GM19193 (cell line): ENCODE measurements around the gene SNX15.
A peak's percentile ranks its signal among the peaks of the same experiment; 100 is the strongest.

ENCODE experiments used
- POLR2A ChIP-seq: IDR thresholded peaks from 4 replicates; pipeline ENCODE4 v1.6.1; 2011; ENCODE audit not compliant: insufficient read depth, insufficient read length; ENCODE audit errors: extremely low read depth

SNX15 gene, protein sequence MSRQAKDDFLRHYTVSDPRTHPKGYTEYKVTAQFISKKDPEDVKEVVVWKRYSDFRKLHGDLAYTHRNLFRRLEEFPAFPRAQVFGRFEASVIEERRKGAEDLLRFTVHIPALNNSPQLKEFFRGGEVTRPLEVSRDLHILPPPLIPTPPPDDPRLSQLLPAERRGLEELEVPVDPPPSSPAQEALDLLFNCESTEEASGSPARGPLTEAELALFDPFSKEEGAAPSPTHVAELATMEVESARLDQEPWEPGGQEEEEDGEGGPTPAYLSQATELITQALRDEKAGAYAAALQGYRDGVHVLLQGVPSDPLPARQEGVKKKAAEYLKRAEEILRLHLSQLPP

GRCh38 chr11:65027213-65028067 is at the start of gene SNX15:
Gene SNX15, plus strand, starts transcription at chr11:65027439. Its CDS starts 99 bp downstream, at chr11:65027538.
- peak; percentile 73 for TF ChIP-seq POLR2A

GRCh38 chr11:64987998-64988854 is 39.0 kb upstream of the SNX15 start:
- TF ChIP-seq POLR2A: no peak

DNA sequence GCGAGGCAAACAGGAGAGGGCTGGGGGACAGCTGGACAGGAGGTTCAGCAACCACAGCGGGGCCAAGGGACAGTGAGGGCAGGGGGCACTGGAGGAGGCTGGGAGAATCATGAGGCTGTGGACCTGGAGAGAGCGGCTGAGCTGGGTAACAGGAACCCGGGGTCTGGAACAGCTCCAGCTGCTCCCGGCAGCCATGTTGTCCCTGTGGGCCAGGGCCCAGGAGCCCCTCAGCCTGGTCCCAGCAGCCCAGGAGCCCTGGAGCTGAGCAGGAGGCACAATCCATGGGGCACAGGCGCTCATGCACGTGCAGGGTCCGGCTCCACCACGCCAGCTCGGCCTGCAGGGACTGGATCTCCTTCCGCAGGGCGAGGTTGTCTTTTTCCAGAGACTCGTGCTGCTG is 37.8 kb upstream of the SNX15 start:
- no peak for TF ChIP-seq POLR2A

- no peak for TF ChIP-seq POLR2A
Measured at GRCh38 chr11:64990222-64990923, 36.9 kb upstream of the SNX15 start.

GRCh38 chr11:64994318-64994717 is 32.9 kb upstream of the SNX15 start:
- no peak for TF ChIP-seq POLR2A

DNA sequence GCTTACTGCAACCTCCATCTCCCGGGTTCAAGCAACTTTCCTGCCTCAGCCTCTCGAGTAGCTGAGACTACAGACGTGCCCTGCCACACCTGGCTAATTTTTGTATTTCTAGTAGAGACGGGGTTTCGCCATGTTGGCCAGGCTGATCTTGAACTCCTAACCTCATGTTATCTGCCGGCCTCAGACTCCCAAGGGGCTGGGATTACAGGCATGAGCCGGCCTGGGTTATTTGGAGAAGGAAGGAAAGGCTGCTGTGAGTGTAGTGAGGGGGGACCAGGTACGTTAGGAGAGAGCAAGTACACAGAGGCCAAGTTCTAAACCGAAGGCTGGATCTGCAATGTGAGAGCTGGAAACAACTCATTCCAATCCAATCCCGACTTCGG is 30.9 kb upstream of the SNX15 start:
- no peak for TF ChIP-seq POLR2A

DNA sequence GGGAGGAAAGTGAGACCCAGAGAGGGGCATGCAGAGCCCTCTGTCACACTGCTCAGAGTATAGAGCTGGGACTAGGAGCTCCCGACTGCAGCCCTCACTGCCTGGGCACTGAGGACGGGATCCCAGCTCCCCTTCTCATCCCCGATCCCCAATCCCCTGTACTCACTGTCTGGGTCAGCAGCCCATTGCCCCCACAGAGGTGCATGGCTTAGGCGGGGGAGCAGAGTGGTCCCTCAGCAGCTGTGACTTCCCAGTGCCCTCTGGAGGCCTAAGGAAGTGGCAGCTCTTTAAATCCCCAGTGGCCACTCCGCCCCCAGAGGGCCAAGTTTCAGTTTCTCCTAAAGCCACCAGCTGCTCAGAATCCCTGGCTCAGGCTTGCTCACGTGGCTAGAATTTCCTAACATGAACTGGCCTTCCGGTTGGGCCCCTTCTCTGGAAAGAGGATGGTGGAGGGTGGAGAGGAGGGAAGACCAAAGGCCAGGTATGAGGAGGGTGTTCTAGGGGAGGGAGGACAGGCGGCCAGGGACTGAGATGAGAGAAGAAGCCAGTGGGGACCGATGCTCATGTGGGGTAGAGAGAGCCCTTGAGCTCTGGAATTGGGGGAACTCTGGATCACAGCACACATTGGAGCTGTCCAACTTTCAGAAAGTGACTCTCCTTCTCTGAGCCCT is 30.4 kb upstream of the SNX15 start, which contains the start of gene BATF2:
BATF2 (minus strand) TSS at position 262 of the 671 bp plus-strand sequence; CDS start at position 205, 57 bp downstream.
- TF ChIP-seq POLR2A: peak; percentile 28

- TF ChIP-seq POLR2A: no peak
Measured at GRCh38 chr11:64998141-64998540, 29.1 kb upstream of the SNX15 start.

- TF ChIP-seq POLR2A: no peak
Measured at GRCh38 chr11:64998690-64999431, 28.4 kb upstream of the SNX15 start.

DNA sequence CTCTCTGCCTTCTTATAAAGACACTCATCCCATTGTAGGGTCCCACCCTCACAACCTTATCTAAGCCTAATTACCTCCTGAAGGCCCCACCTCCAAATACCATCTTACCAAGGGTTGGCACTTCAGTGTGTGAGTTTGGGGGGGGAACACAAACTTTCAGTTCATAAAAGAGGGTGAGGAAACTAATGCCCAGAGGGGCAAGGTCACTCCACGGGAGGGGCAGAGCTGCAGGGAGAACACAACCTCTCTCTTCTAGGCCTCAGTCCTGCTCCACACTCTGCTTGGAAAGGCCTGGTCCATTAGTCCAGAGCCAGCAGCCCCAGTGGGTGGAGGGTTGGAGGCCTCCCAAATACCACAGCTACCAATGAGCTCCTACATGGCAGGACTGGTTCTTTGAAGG is 27.8 kb upstream of the SNX15 start:
- no peak for TF ChIP-seq POLR2A

- TF ChIP-seq POLR2A: no peak
Measured at GRCh38 chr11:65002706-65003105, 24.5 kb upstream of the SNX15 start.

- no peak for TF ChIP-seq POLR2A
Measured at GRCh38 chr11:65003282-65003681, 24.0 kb upstream of the SNX15 start.

DNA sequence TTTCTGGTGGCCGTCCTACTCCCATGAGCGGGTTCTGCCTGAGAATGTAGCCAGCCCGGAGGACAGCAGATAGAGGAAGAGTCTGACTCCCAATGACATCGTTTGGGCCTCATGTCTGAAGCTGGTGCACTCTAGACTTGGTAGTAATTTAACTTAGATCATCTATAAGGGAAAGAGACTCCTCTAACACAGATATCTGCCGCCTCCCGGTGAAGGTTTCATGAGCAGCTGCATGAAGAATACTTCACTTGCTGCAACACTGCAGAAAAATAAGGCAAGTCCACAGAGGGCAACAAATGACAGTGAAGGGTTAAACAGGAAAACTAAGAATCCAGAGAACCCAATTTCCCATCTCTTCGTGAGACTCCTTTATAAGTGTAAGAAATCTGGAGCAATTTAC is 19.2 kb upstream of the SNX15 start:
- no peak for TF ChIP-seq POLR2A

DNA sequence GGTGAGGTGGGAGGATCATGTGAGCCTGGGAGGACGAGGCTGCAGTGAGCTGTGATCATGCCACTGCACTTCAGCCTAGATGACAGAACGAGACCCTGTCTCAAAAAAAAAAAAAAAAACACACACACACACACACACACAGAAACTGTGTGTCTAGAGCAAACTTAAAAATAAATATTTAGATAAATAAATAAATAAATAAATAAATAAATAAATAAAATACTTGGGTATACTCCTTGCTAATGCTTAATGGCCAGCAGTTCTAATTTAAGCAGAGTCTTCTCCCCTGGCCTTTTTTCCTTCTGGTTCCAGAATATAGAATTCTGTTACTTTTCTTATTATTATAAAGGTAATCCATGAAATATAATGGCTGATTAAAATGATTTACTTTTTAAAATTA is 18.4 kb upstream of the SNX15 start:
- TF ChIP-seq POLR2A: no peak
